Activated T-cell treated with anti-CD3 and anti-CD28 coated beads, Interleukin-2, amount 50 U/mL, for 48 hours (primary cell): Measurements from ENCODE around the gene SIK3.
"Not testable (repeated sequence)": the region's sequence is repeated elsewhere in the genome, so short reads cannot be mapped to it uniquely, and the experiment has no call there.

Source experiments
- DNase-seq, 2 experiments: peaks; one replicate each; pipeline ENCODE4 v3.0.0-alpha.2; 2020

The SIK3 gene

GRCh38 chr11:117098269-117099232 is at the start of gene SIK3:
TSS of gene SIK3 (minus strand) at chr11:117098428. CDS start at chr11:117098415, 13 bp downstream.
- DNase-seq: peak; percentile 92 to 96

DNA sequence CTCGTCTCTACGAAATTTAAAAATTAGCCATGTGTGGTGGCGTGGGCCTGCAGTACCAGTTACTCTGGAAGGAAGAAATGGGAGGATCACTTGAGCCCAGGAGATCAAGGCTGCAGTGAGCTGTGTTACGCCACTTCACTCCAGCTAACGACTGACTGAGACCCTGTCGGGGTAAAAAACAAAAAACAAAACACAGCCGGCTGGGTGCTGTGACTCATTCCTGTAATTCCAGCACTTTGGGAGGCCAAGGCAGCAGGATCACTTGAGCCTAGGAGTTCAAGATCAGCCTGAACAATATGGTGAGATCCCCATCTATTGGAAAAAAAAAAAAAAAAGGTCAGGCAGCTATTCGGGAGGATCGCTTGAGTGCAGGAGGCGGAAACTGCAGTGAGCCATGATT is 48.3 kb upstream of the SIK3 start:
- DNase-seq: no peak

- no peak for DNase-seq
These were observed 47.1 kb upstream of the SIK3 start for GRCh38 chr11:117145393-117145761.

DNA sequence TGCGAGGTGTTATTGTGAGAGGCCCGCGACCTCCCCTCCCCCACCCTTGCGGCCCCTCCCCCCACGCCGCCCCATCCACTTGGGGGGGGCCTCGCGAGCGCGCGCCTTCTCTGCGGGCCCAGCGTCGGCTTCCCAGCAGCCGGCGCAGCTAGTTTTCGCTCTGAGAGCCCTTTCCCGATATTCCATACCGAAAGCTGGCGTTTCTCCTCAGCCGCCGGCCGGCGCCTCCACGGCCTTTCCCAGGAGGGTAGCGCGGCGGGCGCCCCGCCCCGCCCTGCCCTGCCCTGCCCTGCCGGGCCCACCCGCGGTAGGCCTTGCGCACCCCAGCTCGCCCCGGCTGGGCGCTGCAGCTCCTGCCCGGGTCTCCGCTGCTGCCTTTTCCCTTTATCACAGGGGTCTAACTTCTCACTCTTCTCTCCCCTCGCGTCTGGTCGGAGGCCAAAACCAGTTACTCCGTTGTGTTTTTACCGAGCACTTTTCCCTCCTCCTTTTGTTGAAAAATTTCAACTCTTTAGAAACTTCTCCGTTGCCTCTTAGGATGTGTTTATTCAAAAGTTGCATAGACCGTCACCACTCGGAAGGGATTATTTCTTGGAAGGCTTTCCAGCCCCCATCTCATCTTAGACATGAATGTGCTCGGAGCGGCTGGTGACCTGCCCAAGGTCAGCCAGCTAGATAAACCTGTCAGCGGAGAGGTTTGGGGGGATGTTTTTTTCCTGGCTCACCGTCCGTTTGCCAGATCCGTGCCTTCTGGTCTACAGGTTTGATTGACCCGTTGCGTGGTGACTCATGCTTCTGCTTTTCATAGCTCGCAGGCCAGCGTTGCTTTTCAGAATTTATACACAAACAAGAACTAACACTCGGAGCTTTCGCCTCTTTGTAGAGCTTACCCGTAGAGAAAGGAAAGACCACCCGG is 46.5 kb upstream of the SIK3 start:
- DNase-seq: peak; percentile 54 to 57

GRCh38 chr11:117143871-117144476 is 45.7 kb upstream of the SIK3 start, which contains the start of gene PAFAH1B2:
TSS of gene PAFAH1B2 (plus strand) at chr11:117144287. CDS start at chr11:117152448, 8,161 bp downstream.
- peak; percentile 96 to 97 for DNase-seq

- DNase-seq: peak; percentile 24 to 47
These were observed 45.2 kb upstream of the SIK3 start for GRCh38 chr11:117143390-117143789.

DNA sequence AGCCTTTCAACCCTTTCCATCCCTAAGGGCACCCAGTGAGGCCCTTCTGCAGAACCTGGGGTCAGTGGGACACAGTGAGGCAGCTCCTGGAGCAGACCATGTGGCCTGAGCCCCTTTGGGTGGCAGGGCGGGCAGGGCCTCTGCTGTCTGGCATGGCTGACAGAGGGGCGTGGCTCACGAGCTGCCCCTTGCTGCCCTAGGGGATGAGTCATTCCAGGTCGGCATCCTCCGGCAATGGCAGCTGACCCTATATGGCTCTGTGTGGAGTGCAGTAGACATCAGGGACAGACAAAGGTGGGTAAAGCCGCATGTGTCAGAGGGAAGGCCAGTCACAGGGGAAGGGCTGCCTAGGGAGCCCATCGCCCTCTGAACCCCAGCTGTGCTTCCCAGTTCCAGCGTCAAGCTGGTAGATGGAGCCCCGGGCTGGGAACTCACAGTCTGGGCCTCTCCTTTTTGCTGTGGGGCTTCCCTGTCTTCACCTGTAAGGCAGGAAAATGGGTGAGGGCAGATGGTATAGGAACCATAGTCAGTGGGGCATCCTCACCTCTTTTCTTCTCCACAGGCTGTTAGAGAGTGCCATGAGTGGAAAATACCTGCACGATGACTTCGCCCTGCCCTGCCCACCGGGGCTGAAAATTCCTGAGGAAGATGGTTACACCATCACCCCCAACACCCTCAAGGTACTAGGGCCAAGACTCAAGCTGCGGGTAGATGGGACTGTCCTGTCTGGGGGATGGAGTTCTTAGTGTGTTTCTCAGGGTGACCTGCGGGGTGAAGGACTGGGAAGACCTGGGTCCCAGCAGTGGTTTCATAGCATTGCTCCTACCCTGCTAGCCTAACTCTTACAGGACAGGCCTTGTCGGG is 39.2 kb upstream of the SIK3 start:
- not testable (repeated sequence) for DNase-seq

- not testable (repeated sequence) for DNase-seq
These were observed 36.8 kb upstream of the SIK3 start for GRCh38 chr11:117134979-117135378.

GRCh38 chr11:117134431-117134830 is 36.2 kb upstream of the SIK3 start:
- no peak for DNase-seq

DNA sequence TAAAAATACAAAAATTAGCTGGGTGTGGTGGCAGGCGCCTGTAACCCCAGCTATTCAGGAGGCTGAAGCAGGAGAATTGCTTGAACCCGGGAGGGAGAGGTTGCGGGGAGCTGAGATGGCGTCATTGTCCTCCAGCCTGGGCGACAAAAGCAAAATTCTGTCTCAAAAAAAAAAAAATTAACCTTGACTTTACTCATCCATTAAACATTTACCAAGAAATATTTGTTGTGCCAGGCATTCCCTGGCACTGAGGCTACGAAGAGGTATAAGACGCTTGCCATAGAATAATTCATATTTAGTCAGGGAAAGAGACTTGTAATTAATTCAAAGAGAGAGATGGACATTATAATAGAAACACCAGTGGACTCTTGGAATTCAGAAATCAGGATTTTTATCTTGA is 32.7 kb upstream of the SIK3 start:
- DNase-seq: no peak

DNA sequence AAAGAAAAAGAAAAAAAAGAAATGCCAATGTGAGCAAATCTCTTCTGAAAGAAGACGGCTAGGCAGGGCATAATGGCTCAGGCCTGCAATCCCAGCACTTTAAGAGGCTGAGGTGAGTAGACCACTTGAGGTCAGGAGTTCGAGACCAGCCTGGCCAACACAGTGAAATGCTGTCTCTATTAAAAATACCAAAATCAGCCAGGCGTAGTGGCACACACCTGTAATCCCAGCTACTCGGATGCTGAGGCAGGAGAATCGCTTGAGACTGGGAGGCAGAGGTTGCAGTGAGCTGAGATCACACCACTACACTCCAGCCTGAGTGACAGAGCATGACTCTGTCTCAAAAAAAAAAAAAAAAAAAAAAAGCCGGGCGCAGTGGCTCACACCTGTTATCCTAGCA is 32.2 kb upstream of the SIK3 start:
- not testable (repeated sequence) for DNase-seq

GRCh38 chr11:117128289-117128688 is 30.1 kb upstream of the SIK3 start:
- DNase-seq: no peak

DNA sequence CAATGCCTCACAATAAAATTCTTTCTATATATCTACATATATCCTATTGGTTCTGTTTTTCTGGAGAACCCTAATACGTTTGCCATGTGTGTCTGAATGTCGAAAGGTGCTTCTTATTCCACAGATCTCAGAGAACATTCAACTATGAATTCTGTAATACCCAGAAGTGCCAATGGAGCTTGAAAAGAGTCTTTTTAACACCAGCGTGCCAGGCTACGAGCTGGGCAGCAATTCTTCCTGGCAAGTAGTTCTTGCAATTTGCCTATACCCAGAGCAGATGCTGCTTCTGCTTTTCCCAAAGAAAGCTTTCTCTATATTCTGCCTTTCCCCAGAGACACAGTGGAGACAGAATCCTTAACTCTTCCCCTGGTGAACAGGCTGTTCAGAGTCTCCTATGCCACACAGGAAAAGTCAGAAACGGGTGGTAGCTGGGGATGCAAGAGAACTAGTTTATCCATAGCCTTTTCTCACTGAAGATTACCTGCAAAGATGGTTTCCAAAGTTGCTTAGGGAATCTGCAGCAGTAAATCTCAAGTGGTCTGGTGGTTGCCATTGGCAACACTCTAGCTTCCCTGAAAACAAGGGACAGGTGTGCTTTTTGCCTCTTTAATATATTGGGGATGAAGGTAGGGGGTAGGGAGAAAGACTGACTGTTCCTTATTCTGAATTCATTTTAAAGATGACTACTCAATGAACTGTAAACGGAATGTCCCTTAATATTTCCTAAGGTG is 29.1 kb upstream of the SIK3 start:
- no peak for DNase-seq

DNA sequence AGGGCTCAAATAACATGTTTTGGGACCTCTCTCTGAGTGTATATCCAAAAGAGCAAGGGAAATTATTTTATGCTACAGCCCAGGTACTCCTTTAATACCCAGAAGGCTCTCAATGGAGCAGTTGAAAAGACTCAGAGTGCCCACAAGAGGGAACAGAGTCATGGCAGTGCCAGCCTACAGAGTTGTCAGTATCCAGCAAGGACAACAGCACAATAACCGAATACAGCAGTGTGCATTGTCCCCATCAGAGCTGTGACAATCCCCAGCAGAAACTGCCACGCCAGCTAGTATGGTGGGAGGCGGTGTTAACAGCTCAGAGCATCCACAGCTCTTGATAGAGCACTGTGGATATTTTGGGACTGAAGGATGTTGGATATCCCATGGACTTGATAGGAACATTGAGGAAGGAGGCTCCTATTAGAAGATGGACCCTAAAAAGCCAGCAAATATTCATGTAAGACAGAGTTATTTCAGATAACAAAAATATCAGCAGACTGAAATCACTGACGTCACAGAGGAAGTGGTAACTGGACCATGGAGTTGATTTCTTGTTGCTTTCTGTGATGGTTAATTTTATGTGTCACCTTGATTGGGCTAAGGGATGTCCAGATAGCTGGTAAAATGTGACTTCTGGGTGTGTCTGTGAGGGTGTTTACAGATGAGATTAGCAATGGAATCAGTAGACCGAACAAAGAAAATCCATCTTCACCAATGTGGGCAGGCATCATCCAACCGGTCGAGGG is 28.2 kb upstream of the SIK3 start:
- DNase-seq: no peak

- DNase-seq: no peak
These were observed 24.3 kb upstream of the SIK3 start for GRCh38 chr11:117122556-117122955.

DNA sequence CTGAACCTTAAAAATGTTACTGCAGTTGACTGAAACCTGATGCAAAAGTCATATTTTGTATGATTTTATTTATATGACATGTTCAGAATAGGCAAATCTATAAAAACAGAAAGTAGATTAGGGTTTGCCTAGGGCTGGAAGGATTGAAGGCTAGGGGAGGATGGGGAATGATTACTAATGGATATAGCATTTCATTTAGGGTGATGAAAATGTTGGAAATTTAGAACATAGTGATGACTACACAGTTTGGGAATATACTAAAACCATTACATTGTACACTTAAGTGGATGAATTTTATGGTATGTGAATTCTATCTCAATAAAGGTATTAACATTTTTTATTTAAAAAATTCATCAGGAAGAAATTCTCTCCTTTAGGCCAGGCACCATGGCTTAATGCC is 22.9 kb upstream of the SIK3 start:
- DNase-seq: no peak

GRCh38 chr11:117117681-117118080 is 19.5 kb upstream of the SIK3 start:
- no peak for DNase-seq

- DNase-seq: not testable (repeated sequence)
These were observed 14.7 kb upstream of the SIK3 start for GRCh38 chr11:117112939-117113338.

- DNase-seq: not testable (repeated sequence)
These were observed 14.3 kb upstream of the SIK3 start for GRCh38 chr11:117112497-117112896.

GRCh38 chr11:117110294-117110950 is 12.2 kb upstream of the SIK3 start:
- no peak for DNase-seq
